WTC11 (cell line): ENCODE results near the gene CCDC8. TPM values are rescaled to one million over a fixed set of nuclear protein-coding genes. Genes with fewer than 3 reads are reported as not detected.

Experiments
- ATAC-seq: fragments of 200-7000 bp; cut with Tn5 transposase; 2 replicates; pipeline ENCODE4 v1.10.0; 2021; ENCODE audit warnings: mild to moderate bottlenecking, moderate library complexity
- CTCF ChIA-PET: fragments of 300-600 bp; sonication (Branson Sonifier 250); formaldehyde crosslinking; loops from one replicate; lab custom pipeline; 2021; ENCODE audit warnings: antibody characterized with exemption; lab: Charles Lee
- POLR2A ChIA-PET: fragments of 350-600 bp; sonication (Branson Sonifier 250); formaldehyde crosslinking; loops from one replicate; lab custom pipeline; 2021; ENCODE audit warnings: antibody characterized with exemption; lab: Charles Lee
- DNase-seq: peaks from one replicate; pipeline ENCODE4 v3.0.0; 2021; ENCODE audit warnings: low spot score
- H3K27ac Mint-ChIP-seq: 2 replicates; pipeline ENCODE4 v1.8.0; 2021; ENCODE audit warnings: mixed read lengths
- H3K27me3 Mint-ChIP-seq: 2 replicates; pipeline ENCODE4 v1.8.0; 2021; ENCODE audit warnings: low read depth, mild to moderate bottlenecking, moderate library complexity, mixed read lengths
- H3K36me3 Mint-ChIP-seq: 2 replicates; pipeline ENCODE4 v1.8.0; 2021; ENCODE audit warnings: mixed read lengths
- H3K4me1 Mint-ChIP-seq: 2 replicates; pipeline ENCODE4 v1.8.0; 2022; ENCODE audit warnings: mixed read lengths
- H3K4me3 Mint-ChIP-seq: 2 replicates; pipeline ENCODE4 v1.8.0; 2021; ENCODE audit warnings: mild to moderate bottlenecking, moderate library complexity, mixed read lengths
- H3K9me3 Mint-ChIP-seq: 2 replicates; pipeline ENCODE4 v1.8.0; 2021; ENCODE audit warnings: mixed read lengths
- ATF3 ChIP-seq: sonication (generic); formaldehyde crosslinking; conservative IDR thresholded peaks from 2 replicates; pipeline ENCODE4 v1.8.1; 2022; ENCODE audit warnings: mild to moderate bottlenecking, missing genetic modification reagents
- CREM ChIP-seq: sonication (generic); formaldehyde crosslinking; IDR thresholded peaks from 2 replicates; pipeline ENCODE4 v1.8.1; 2022; ENCODE audit warnings: mild to moderate bottlenecking, missing genetic modification reagents, moderate library complexity
- ETV6 ChIP-seq: sonication (generic); formaldehyde crosslinking; IDR thresholded peaks from 2 replicates; pipeline ENCODE4 v1.8.1; 2022; ENCODE audit warnings: mild to moderate bottlenecking, missing genetic modification reagents
- GABPB1 ChIP-seq: sonication (generic); formaldehyde crosslinking; IDR thresholded peaks from 2 replicates; pipeline ENCODE4 v1.8.1; 2023; ENCODE audit warnings: mild to moderate bottlenecking, missing genetic modification reagents
- HMGA2 ChIP-seq: fragments of 250-450 bp; sonication (Bioruptor Pico); IDR thresholded peaks from 2 replicates; pipeline ENCODE4 v1.4.0; 2021; ENCODE audit warnings: mild to moderate bottlenecking, moderate library complexity
- KAT7 ChIP-seq: sonication (generic); formaldehyde crosslinking; IDR thresholded peaks from 2 replicates; pipeline ENCODE4 v1.8.1; 2023; ENCODE audit warnings: missing genetic modification reagents, mild to moderate bottlenecking, borderline replicate concordance
- MXD4 ChIP-seq: fragments of 250-450 bp; sonication (Bioruptor Pico); IDR thresholded peaks from 2 replicates; pipeline ENCODE4 v1.8.0; 2021; ENCODE audit warnings: mild to moderate bottlenecking, moderate library complexity, borderline replicate concordance
- SP1 ChIP-seq: sonication (generic); formaldehyde crosslinking; conservative IDR thresholded peaks from 2 replicates; pipeline ENCODE4 v1.8.1; 2022; ENCODE audit warnings: missing genetic modification reagents
- ZBTB21 ChIP-seq: sonication (generic); formaldehyde crosslinking; IDR thresholded peaks from 2 replicates; pipeline ENCODE4 v1.8.1; 2023; ENCODE audit warnings: mild to moderate bottlenecking, missing genetic modification reagents, borderline replicate concordance
- ZMAT4 ChIP-seq: fragments of 250-450 bp; sonication (Bioruptor Pico); IDR thresholded peaks from 2 replicates; pipeline ENCODE4 v1.9.0; 2021; ENCODE audit warnings: mild to moderate bottlenecking
- ZNF121 ChIP-seq: sonication (generic); formaldehyde crosslinking; IDR thresholded peaks from 2 replicates; pipeline ENCODE4 v1.8.0; 2023; ENCODE audit warnings: missing genetic modification reagents
- ZNF138 ChIP-seq: sonication (generic); formaldehyde crosslinking; conservative IDR thresholded peaks from 2 replicates; pipeline ENCODE4 v1.8.1; 2022; ENCODE audit warnings: mild to moderate bottlenecking, moderate library complexity, missing genetic modification reagents
- total RNA-seq: library from RNA; stranded (reverse); gene quantifications from 3 replicates; pipeline ENCODE4 v1.2.3, GENCODE V29; 2021
- TF ChIP-seq, protein P1 (sequence below): fragments of 200-600 bp; IDR thresholded peaks from 2 replicates; pipeline ENCODE4 v1.8.0; 2022; ENCODE audit warnings: antibody characterized with exemption
- TF ChIP-seq, protein P2 (sequence below): fragments of 250-450 bp; sonication (Bioruptor Pico); IDR thresholded peaks from 2 replicates; pipeline ENCODE4 v1.9.0; 2021; ENCODE audit warnings: mild to moderate bottlenecking, borderline replicate concordance
- TF ChIP-seq, protein P3 (sequence below): sonication (generic); formaldehyde crosslinking; IDR thresholded peaks from 2 replicates; pipeline ENCODE4 v1.8.1; 2022; ENCODE audit warnings: low read depth, missing genetic modification reagents, borderline replicate concordance

CCDC8 gene
- total RNA-seq, 1 experiment from 2014 or later, result 25.7 TPM

GRCh38 chr19:46431824-46432223 lies 18.5 kb upstream of the CCDC8 start:
- POLR2A ChIA-PET, result interaction anchor here (1.3 to 1.5 kb wide), 2 partner anchors 18 to 27 kb away, joined by 5 to 6 read pairs; partner anchors contain the start of gene CCDC8
- no peak overlapping the region for H3K4me3 Mint-ChIP-seq
- no peak overlapping the region for H3K27ac Mint-ChIP-seq

DNA sequence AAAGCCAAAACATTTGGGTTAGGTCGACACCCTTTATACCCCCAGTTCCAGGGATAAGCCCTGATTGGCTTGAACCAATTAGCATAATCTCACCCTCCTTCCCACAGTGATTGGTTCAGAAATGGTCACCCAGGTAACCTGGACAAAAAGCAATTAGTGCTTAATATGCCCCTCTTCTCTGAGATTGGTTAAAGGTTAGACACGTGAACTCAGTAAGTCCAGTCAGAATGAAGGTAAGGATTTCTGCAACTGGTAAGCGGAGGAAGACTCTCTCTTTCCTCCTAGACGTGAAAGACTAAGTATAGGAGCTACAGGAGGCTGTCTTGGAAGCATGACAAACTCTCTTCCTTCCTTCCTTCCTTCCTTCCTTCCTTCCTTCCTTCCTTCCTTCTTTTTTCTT lies 16.6 kb upstream of the CCDC8 start:
- H3K27ac Mint-ChIP-seq, result no peak overlapping the region
- DNase-seq (no peak), ATAC-seq (no peak)
- peaks cover 32% of the 10 kb centered on the region for H3K4me1 Mint-ChIP-seq
- TF ChIP-seq KAT7 (CRISPR knock-in tag) (no peak), GABPB1 (no peak), MXD4 (CRISPR knock-in tag) (no peak)
- POLR2A ChIA-PET, result no interaction called here
- CTCF ChIA-PET, result interaction anchor here (0.6 to 2.8 kb wide), 2 partner anchors 24 to 83 kb away, joined by 3 to 25 read pairs; partner anchors contain the start of gene PPP5C
- H3K36me3 Mint-ChIP-seq, result no peaks in the 10 kb centered on the region
- no peaks in the 10 kb centered on the region for H3K9me3 Mint-ChIP-seq
- no peak overlapping the region for H3K4me3 Mint-ChIP-seq
- H3K27me3 Mint-ChIP-seq, result peaks cover 47% of the 10 kb centered on the region

More at GRCh38 chr19:46431824-46432223, 18.5 kb upstream of the CCDC8 start:
- TF ChIP-seq ETV6 (CRISPR knock-in tag) (no peak), SP1 (CRISPR knock-in tag) (0 out of 2 replicates have a peak, but pooled peaks have one; percentile 18), ZNF121 (0 out of 2 replicates have a peak, but pooled peaks have one; percentile 30)
- TF ChIP-seq, protein P1, sequence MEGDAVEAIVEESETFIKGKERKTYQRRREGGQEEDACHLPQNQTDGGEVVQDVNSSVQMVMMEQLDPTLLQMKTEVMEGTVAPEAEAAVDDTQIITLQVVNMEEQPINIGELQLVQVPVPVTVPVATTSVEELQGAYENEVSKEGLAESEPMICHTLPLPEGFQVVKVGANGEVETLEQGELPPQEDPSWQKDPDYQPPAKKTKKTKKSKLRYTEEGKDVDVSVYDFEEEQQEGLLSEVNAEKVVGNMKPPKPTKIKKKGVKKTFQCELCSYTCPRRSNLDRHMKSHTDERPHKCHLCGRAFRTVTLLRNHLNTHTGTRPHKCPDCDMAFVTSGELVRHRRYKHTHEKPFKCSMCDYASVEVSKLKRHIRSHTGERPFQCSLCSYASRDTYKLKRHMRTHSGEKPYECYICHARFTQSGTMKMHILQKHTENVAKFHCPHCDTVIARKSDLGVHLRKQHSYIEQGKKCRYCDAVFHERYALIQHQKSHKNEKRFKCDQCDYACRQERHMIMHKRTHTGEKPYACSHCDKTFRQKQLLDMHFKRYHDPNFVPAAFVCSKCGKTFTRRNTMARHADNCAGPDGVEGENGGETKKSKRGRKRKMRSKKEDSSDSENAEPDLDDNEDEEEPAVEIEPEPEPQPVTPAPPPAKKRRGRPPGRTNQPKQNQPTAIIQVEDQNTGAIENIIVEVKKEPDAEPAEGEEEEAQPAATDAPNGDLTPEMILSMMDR, result peak; percentile 40
- TF ChIP-seq, protein P2, sequence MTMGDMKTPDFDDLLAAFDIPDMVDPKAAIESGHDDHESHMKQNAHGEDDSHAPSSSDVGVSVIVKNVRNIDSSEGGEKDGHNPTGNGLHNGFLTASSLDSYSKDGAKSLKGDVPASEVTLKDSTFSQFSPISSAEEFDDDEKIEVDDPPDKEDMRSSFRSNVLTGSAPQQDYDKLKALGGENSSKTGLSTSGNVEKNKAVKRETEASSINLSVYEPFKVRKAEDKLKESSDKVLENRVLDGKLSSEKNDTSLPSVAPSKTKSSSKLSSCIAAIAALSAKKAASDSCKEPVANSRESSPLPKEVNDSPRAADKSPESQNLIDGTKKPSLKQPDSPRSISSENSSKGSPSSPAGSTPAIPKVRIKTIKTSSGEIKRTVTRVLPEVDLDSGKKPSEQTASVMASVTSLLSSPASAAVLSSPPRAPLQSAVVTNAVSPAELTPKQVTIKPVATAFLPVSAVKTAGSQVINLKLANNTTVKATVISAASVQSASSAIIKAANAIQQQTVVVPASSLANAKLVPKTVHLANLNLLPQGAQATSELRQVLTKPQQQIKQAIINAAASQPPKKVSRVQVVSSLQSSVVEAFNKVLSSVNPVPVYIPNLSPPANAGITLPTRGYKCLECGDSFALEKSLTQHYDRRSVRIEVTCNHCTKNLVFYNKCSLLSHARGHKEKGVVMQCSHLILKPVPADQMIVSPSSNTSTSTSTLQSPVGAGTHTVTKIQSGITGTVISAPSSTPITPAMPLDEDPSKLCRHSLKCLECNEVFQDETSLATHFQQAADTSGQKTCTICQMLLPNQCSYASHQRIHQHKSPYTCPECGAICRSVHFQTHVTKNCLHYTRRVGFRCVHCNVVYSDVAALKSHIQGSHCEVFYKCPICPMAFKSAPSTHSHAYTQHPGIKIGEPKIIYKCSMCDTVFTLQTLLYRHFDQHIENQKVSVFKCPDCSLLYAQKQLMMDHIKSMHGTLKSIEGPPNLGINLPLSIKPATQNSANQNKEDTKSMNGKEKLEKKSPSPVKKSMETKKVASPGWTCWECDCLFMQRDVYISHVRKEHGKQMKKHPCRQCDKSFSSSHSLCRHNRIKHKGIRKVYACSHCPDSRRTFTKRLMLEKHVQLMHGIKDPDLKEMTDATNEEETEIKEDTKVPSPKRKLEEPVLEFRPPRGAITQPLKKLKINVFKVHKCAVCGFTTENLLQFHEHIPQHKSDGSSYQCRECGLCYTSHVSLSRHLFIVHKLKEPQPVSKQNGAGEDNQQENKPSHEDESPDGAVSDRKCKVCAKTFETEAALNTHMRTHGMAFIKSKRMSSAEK (CRISPR knock-in tag), result no peak
- TF ChIP-seq, all 79 proteins: peak for 3
- peak; percentile 75 for DNase-seq
- peaks cover 22% of the 10 kb centered on the region for H3K4me1 Mint-ChIP-seq
- H3K27me3 Mint-ChIP-seq, result peaks cover 29% of the 10 kb centered on the region
- CTCF ChIA-PET, result interaction anchor here (0.6 to 2.8 kb wide), 41 partner anchors 9 to 1838 kb away, joined by 3 to 32 read pairs (median 5); partner anchors contain the start of genes CCDC8, GIPR and ZNF114
- no peaks in the 10 kb centered on the region for H3K9me3 Mint-ChIP-seq
- no peaks in the 10 kb centered on the region for H3K36me3 Mint-ChIP-seq
- peak; percentile 76 for ATAC-seq

GRCh38 chr19:46428239-46429135 lies 15.1 kb upstream of the CCDC8 start, which contains the start of gene PNMA8C:
PNMA8C (minus strand) TSS chr19:46428936; CDS start chr19:46428359, 577 bp downstream.
- ATAC-seq (peak; percentile 72), DNase-seq (peak; percentile 93)
- 0 out of 2 replicates have a peak, but pooled peaks have one; percentile 63 for TF ChIP-seq ZNF138 (CRISPR knock-in tag)
- peak; percentile 72; the same call in 1 of the 2 replicates for TF ChIP-seq ATF3 (CRISPR knock-in tag)
- TF ChIP-seq, protein P3, sequence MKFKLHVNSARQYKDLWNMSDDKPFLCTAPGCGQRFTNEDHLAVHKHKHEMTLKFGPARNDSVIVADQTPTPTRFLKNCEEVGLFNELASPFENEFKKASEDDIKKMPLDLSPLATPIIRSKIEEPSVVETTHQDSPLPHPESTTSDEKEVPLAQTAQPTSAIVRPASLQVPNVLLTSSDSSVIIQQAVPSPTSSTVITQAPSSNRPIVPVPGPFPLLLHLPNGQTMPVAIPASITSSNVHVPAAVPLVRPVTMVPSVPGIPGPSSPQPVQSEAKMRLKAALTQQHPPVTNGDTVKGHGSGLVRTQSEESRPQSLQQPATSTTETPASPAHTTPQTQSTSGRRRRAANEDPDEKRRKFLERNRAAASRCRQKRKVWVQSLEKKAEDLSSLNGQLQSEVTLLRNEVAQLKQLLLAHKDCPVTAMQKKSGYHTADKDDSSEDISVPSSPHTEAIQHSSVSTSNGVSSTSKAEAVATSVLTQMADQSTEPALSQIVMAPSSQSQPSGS, result no peak
- no peak for TF ChIP-seq HMGA2 (CRISPR knock-in tag)
- TF ChIP-seq ZMAT4, result no peak
- peak; percentile 95 for TF ChIP-seq ZBTB21
- TF ChIP-seq CREM (CRISPR knock-in tag), result peak; percentile 53; the same call in 1 of the 2 replicates
- ChIA-PET CTCF (interaction anchor here (0.5 to 0.9 kb wide), 3 partner anchors 24 to 101 kb away, joined by 3 to 5 read pairs (median 3); no protein-coding TSS in a partner anchor), POLR2A (interaction anchor here (0.6 kb wide), 1 partner anchor 9 kb away, joined by 4 read pairs; no protein-coding TSS in a partner anchor)
- Mint-ChIP-seq H3K36me3 (no peaks in the 10 kb centered on the region), H3K27me3 (peaks cover 52% of the 10 kb centered on the region), H3K27ac (no peak within 1 kb of the TSS), H3K4me3 (peak within 1 kb of the TSS; percentile 87), H3K9me3 (no peaks in the 10 kb centered on the region), H3K4me1 (peaks cover 32% of the 10 kb centered on the region)
